Measurements from ENCODE around the gene CAND2.

DNA sequence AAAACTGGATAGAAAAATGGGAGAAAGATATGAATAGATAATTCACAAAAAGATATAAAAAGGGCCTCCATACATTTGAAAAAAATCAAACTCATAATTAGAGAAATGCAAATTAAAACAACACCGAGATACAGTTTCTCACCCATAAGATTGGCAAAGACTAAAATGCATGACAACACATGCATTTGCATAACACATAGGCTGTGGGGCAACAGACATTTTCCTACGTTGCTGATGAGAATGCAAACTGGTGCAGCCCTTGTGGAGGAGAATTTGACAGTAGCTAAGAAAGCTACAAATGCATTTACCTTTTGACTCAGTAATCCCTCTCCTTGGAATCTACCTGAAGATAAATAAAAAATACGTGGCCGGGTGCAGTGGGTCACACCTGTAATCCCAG, 11.4 kb upstream of the CAND2 start:
- TF ChIP-seq CTCF (IDR thresholded peaks at IDR 0.05) (no peak), POLR2AphosphoS5 (IDR thresholded peaks at IDR 0.05) (no peak), EP300 (IDR thresholded peaks at IDR 0.05) (no peak), POLR2A (IDR thresholded peaks at IDR 0.05) (no peak)
